Uterus (tissue), 4 donors: ENCODE measurements around the gene LGALS1. TPM values are rescaled to one million over a fixed set of nuclear protein-coding genes. Genes with fewer than 3 reads are reported as not detected.

Source experiments
- DNase-seq, 2 donors: peaks; one replicate each; pipeline ENCODE4 v3.0.0-alpha.2; 2019 to 2020
- H3K27ac ChIP-seq, 2 donors: fragments of 200-600 bp; sonication (generic); 1 replicate in 1 of 2; 2 replicates in 1 of 2; pipeline ENCODE4 v1.5.1; 2016 to 2018
- H3K27me3 ChIP-seq, 2 donors: fragments of 200-600 bp; sonication (generic); one replicate each; pipeline ENCODE4 v1.5.1; 2018 to 2019; ENCODE audit warnings: control low read depth in 1 of 2
- H3K36me3 ChIP-seq, 2 donors: fragments of 200-600 bp; sonication (generic); one replicate each; pipeline ENCODE4 v1.5.1; 2019; ENCODE audit warnings: control low read depth in 1 of 2
- H3K4me1 ChIP-seq, 2 donors: fragments of 200-600 bp; sonication (generic); one replicate each; pipeline ENCODE4 v1.5.1; 2018 to 2019; ENCODE audit warnings: control low read depth in 1 of 2
- H3K4me3 ChIP-seq, 2 donors: fragments of 200-600 bp; sonication (generic); 1 replicate in 1 of 2; 2 replicates in 1 of 2; pipeline ENCODE4 v1.5.1; 2018 to 2019; ENCODE audit warnings: mild to moderate bottlenecking in 1 of 2
- H3K9me3 ChIP-seq, 2 donors: fragments of 200-600 bp; sonication (generic); one replicate each; pipeline ENCODE4 v1.5.1; 2019; ENCODE audit warnings: control low read depth in 1 of 2
- POLR2A ChIP-seq, 2 donors: fragments of 450-650 bp; IDR thresholded peaks; one replicate each; pipeline ENCODE4 v1.6.1; 2016; ENCODE audit warnings: antibody characterized with exemption in 2 of 2, mild to moderate bottlenecking in 1 of 2, moderate library complexity in 1 of 2
- intact Hi-C: fragments of 100-400 bp; cut with DNase I; formaldehyde crosslinking; loops from one replicate; pipeline ENCODE4 v1.15.1; 2023; ENCODE audit warnings: low total_unique reads
- total RNA-seq, 4 donors: library from RNA; depleted of rRNA in 3 of 4; stranded (reverse); fragments of >200 nt in 3 of 4; gene quantifications; one replicate each; pipeline versions ENCODE4 v1.1.0 to v1.2.4, GENCODE V29; 2014 to 2023
- TF ChIP-seq, protein P1 (sequence below), 4 experiments: fragments of 200-600 bp in 2 of 4; fragments of 450-650 bp in 2 of 4; sonication (generic) in 2 of 4; IDR thresholded peaks; one replicate each; pipeline ENCODE4 v1.5.1; 2016 to 2019; ENCODE audit warnings: antibody characterized with exemption in 4 of 4, mild to moderate bottlenecking in 2 of 4, moderate library complexity in 1 of 4
- donor health status: DM: yes; HTN: yes; CAD: no.

LGALS1 gene
- total RNA-seq, 4 donors from 2014 or later, result 1,421 to 3,100 (median 2,146) TPM

- Histone ChIP-seq H3K27me3 (no peaks in the 10 kb centered on the region), H3K36me3 (no peaks in the 10 kb centered on the region), H3K4me1 (peaks cover 3 to 16% of the 10 kb centered on the region in 2 donors), H3K9me3 (no peaks in the 10 kb centered on the region), H3K27ac (no peak overlapping the region), H3K4me3 (no peak overlapping the region)
- no peak for DNase-seq
- intact Hi-C loops, result loop anchor here (5.0 kb wide), 1 partner anchor 37 kb away; no protein-coding TSS in a partner anchor
- TF ChIP-seq, protein P1, sequence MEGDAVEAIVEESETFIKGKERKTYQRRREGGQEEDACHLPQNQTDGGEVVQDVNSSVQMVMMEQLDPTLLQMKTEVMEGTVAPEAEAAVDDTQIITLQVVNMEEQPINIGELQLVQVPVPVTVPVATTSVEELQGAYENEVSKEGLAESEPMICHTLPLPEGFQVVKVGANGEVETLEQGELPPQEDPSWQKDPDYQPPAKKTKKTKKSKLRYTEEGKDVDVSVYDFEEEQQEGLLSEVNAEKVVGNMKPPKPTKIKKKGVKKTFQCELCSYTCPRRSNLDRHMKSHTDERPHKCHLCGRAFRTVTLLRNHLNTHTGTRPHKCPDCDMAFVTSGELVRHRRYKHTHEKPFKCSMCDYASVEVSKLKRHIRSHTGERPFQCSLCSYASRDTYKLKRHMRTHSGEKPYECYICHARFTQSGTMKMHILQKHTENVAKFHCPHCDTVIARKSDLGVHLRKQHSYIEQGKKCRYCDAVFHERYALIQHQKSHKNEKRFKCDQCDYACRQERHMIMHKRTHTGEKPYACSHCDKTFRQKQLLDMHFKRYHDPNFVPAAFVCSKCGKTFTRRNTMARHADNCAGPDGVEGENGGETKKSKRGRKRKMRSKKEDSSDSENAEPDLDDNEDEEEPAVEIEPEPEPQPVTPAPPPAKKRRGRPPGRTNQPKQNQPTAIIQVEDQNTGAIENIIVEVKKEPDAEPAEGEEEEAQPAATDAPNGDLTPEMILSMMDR (IDR thresholded peaks at IDR 0.05), result no peak
- TF ChIP-seq POLR2A (IDR thresholded peaks at IDR 0.05), result no peak
These were observed 4.2 kb downstream of the LGALS1 start for GRCh38 chr22:37679670-37680069.

DNA sequence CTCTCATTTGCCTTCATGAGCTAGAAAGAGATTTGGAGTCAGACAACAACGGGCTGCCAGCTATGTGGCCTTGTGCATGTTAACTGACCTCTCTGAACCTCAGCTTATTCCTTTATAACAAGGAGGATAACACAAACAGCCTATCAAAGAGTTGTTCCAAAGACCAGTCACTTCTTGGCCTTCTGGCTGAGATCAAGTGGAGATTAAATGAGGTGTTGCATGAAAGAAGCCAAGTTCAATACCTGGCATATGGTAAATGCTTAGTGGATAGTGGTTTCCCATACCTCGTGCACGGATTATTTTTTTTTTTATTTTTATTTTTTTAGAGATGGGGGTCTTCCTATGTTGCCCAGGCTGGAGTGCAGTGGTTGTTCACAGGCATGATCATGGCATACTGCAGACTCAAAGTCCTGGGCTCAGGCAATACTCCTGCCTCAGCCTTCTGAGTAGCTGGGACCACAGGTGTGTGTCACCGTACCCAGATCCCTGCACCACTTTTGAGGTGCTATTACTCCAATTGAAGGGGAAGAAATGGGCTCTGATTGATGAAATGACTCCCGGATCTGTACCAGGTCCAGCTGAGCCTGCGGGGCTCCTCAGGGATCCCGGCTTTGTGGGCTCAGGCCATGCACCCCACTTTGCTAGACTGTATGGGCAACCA is 4.9 kb downstream of the LGALS1 start:
- Histone ChIP-seq H3K36me3 (no peaks in the 10 kb centered on the region), H3K27ac (peak overlapping the region; percentile 6 to 43), H3K9me3 (no peaks in the 10 kb centered on the region), H3K4me1 (peaks cover 3 to 16% of the 10 kb centered on the region in 2 donors), H3K4me3 (no peak overlapping the region), H3K27me3 (no peaks in the 10 kb centered on the region)
- DNase-seq, result no peak
- TF ChIP-seq POLR2A (IDR thresholded peaks at IDR 0.05), result no peak
- TF ChIP-seq, protein P1 (IDR thresholded peaks at IDR 0.05), result no peak
- intact Hi-C loops, result loop anchor here (5.0 kb wide), 1 partner anchor 38 kb away; no protein-coding TSS in a partner anchor

GRCh38 chr22:37681001-37681424 is 5.6 kb downstream of the LGALS1 start:
- TF ChIP-seq, protein P1 (IDR thresholded peaks at IDR 0.05), result no peak
- TF ChIP-seq POLR2A (IDR thresholded peaks at IDR 0.05), result no peak
- intact Hi-C loops, result loop anchor here (5.0 kb wide), 1 partner anchor 39 kb away; no protein-coding TSS in a partner anchor
- peak overlapping the region; percentile 6 to 43 for H3K27ac ChIP-seq

DNA sequence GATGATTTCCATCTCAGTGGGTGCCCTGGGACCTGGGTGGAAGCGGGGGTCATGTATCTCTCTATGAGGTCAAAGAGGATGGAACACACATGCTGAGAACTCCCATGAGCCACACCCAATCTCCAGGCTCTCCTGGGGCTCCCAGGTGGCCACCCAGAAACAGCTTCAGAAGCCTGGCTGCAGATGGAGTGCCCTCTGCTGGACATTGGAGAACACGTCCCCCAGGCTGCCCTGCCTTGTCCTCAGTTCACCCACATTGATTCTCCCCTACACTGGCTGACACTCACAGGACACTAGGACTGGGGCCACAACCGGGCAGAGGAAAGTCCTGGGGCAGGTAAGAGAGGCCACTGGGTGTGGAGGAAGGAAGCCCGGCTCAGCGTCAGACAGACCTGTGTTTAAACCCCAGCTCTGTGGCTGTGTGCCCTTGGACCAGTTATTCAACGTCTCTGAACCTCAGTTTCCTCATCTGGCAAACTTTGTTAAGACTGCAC is 6.2 kb downstream of the LGALS1 start:
- H3K4me1 ChIP-seq, result peaks cover 3 to 16% of the 10 kb centered on the region in 2 donors
- intact Hi-C loops, result loop anchor here (5.0 kb wide), 1 partner anchor 39 kb away; no protein-coding TSS in a partner anchor

More at GRCh38 chr22:37681001-37681424, 5.6 kb downstream of the LGALS1 start:
- no peaks in the 10 kb centered on the region for H3K27me3 ChIP-seq
- H3K4me3 ChIP-seq, result no peak overlapping the region
- DNase-seq, result no peak
- H3K4me1 ChIP-seq, result peaks cover 3 to 16% of the 10 kb centered on the region in 2 donors
- H3K36me3 ChIP-seq, result no peaks in the 10 kb centered on the region
- no peaks in the 10 kb centered on the region for H3K9me3 ChIP-seq

More for the DNA sequence above, 6.2 kb downstream of the LGALS1 start:
- Histone ChIP-seq H3K4me3 (no peak overlapping the region), H3K36me3 (no peaks in the 10 kb centered on the region), H3K27ac (peak overlapping the region; percentile 6 to 43), H3K27me3 (no peaks in the 10 kb centered on the region), H3K9me3 (no peaks in the 10 kb centered on the region)
- TF ChIP-seq, protein P1 (IDR thresholded peaks at IDR 0.05), result peak; percentile 85 to 89 (median 88)
- TF ChIP-seq POLR2A (IDR thresholded peaks at IDR 0.05), result no peak
- peak; percentile 76 to 77 for DNase-seq
